HG03457 (cell line): ENCODE data around the gene FSTL4.

Source experiments
- ATAC-seq: cut with Tn5 transposase; IDR thresholded peaks from one replicate; pipeline ENCODE4 v1.9.1; 2021; ENCODE audit warnings: moderate number of reproducible peaks; ENCODE audit not compliant: unreplicated experiment

The FSTL4 gene

DNA sequence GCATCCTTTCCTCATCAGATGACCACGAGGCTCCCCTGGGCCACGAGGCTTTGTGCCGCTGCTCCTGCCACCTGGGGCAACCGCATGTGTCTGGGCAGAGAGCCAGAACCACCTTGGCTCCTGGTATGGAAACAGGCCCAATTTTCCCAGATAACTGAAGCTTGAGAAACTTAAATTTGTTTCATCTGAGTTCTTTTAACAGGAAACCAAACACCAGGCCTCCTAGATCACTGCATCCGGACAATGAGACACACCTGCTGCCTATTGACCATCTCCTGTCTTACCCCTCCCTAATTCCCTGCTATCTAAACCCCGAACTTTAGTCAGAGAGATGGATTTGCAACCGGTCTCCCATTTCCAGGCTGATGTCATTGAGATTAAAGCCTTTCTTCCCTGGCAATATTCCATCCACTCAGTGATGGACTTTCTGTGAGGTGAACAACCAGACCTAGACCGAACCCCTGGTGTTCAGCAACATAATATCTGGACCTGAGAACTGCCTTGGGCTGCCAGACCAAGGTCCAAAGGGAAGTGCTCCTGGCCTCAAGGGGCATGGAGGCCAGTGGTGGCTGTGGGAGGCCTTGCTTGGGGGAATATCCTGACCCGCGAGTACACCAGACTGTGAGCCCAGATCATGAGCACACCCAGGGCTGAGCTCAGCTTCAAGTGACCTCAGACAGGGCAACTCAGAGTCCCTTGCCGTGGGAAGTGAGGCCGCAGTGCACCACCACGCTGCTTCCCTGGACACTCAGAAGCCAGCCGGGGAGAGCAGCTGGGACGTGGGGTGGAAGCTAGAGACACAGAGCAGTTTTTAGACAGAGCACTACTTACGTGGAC is 360.8 kb downstream of the FSTL4 start:
- no peak for ATAC-seq

DNA sequence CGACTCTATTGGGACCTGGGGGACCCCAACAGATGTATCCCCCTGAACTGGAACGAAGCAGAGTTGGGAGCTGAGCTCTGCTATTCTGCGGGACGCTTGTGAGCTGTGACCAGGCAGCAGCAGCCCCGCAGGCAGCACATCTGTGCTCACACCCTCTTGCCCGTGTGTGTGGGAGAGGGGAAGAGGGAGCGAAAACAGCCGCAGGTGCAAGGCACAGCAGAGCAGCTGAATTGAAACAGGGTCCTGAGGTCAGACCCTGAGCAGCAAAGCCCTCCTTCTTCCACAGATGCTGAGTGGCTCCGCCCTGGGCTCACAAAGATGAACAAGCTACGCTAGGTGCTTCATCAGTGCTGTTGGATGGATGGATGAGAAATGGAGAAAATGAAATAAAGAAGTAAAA is 361.8 kb downstream of the FSTL4 start:
- ATAC-seq, result no peak

DNA sequence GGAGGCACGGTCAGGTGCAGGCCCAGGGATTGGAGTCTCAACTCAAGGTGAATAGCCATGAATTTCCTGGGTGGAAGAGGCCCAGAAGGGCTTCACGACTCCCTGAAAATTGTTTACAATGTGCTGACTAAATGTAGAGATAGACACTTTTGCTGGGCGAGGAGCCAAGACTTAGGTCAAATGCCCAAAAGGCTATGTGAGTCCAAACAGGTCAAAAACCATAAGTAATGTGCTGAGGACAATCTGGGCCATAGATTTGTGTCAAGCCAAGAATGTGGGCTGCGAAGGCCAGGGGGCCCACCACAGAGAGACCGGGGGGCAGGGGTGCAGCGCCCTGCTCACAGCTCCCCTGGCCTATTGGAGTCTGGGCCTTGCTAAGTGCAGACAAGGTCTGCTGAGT is 362.7 kb downstream of the FSTL4 start:
- ATAC-seq, result no peak

DNA sequence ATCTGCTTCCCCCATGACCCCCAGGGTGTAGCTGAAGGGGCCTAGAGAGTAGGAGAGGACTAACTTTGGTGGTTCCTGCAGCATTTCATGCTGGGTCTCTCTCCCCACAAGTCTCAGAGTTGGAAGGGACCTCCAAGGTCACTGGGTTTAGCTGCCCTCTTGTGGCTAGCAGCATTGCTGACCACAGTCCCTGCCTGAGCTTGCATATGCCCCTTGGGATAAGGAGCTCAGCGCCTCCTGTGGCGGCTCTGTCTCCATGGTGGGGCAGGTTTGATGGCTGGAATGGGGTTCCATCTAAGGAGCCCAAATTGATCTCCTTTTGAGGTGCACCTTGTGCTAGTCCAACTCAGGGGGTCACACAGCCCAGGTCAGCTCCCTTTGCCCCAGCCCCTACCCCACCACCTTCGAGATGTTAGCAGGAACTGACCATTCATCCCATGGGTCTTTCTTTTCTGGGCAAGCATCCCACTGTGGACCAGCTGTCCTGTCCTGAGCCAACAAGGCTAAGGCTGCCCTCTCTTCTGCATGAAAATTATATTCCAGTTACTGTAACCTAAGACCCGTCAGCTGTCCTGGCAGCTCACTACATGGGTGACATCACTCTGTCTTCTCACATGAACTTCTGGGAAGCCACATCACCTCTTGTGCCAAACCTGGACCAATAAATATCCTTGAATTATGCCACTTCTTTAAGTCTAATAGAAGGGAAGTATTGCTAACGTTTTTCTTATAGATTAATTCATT is 364.3 kb downstream of the FSTL4 start:
- no peak for ATAC-seq

DNA sequence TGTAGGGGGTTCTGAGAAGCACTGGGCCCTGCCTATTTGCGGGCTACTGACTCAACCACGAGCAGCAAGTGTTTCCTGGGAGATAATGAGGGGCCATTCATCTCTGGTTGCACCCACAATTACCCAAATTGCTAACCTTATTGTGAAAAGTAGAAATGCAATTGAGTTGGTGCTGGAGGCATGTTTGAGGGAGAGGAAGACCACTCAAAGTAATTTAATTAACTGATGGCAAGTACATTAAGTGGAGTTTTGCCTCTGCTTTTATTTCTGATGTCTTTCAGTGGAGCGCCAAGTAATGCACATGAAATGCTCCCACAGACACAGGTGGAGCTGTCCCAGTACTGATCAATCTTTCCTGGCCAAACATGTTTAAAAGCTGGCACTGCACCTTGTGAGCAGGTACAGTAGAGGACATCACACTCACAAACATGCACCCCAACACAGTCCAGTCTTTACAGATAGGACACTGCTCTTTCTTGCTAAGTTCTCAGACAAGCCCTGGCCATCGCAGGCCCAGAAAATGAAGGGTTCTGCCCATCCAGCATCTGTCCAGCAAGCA is 365.1 kb downstream of the FSTL4 start:
- no peak for ATAC-seq

DNA sequence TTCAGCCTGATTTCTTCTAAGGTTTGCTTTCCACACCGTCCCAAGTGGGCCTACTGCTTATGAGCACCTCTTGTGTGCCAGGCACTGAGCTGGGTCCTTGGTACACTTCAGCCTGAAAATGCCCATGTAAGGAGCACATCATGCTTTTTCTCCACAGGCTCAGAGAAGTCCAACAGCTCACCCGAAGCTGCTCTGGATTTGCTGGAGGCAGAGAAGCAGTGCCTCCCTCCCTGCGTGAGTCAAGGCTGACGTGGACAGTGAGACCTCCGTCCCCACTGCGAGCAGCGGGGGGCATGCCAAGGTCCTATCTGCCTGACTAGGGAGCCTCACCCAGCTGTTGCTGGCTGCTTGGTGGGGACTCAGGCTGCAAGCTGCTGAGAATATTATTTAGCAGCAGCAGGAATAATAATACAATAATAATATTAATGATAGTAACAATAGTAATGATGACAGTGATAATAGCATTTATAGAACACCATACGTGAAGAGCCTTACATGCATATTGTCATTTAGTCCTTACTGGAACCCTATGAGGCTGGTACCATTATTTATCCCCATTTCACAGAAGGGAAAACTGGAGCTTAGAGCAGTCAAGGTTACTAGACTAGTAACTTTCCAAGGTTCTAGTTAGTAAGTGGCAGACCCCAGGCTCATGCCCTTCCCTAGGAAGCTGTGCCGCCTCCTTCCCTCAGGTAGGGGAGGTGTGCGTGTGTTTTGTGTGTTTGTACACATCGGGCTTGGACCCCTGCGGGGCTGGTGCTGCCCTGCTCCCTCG is 365.8 kb downstream of the FSTL4 start:
- ATAC-seq, result no peak

DNA sequence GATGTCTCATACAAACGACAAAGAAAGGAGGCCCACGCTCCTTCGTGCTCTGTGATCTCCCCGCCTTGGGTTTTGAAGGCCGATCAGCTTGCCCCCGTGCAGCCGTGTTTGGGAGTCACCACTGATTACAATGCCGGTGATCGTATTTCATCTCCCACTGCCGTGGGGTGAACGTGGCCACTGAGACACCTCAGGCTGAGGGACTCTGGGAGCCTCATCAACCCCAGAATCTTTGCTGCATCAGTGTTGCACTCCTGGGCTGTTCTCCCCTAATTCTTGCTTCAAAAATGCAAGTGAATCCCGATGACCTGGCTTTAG is 366.3 kb downstream of the FSTL4 start:
- ATAC-seq, result no peak

DNA sequence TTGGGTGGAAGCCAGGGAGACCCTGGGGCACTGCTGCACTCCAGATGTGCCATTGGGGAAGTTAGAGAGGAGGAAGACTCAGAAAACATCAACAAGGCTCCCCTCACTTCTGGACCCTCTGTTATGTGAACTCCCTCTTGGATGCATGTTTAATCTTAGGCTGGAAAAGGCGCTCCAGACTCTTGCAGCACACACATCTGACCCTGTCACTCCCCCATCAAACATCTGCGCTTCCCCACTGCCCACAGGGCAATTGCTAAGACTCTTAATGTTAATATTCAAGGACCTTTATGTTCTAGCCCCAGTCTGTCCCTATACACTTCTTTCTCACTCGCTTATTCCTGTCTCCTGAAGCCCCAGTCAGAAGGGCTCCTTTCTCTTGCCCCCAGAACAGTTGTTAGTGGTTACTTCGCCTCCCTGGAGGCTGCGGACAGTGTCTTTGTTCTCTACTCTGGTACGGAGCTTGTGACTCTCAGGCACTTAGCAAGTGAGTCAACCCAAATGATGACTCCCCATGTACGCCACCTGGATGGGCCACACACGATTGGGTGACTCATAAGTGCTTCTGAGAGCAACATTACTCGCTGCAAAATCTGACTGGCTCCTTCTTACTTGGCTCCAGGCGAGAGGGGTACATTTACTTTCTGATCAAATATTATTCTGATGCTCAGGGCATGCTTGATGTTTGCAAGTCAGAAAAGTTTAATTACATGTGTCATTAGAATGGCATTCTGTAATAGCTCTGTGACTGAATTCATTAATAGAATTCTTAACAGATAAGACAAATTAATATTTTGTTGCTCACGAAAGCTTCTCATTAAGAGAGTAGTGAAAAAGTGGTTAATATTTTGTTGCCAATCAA is 366.9 kb downstream of the FSTL4 start:
- ATAC-seq, result no peak

DNA sequence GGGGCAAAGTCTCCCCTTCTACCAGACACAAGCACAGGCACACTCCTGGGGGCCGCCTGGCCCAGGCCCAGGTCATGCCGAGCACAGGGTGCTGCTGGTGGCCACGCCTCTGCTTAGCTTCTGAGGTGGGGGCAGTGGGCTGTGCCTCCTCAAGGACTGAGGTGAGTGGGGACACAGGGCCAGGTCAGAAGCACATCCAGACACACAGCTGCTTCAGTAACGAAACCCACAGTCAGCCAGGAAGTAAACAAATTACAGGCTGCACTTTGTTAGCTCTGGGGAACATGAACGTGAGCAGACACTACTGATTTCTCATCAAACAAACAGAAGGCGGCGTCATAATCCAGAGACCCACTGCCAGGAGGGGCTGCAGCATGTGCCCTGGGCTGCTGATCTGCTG is 368.1 kb downstream of the FSTL4 start:
- no peak for ATAC-seq

DNA sequence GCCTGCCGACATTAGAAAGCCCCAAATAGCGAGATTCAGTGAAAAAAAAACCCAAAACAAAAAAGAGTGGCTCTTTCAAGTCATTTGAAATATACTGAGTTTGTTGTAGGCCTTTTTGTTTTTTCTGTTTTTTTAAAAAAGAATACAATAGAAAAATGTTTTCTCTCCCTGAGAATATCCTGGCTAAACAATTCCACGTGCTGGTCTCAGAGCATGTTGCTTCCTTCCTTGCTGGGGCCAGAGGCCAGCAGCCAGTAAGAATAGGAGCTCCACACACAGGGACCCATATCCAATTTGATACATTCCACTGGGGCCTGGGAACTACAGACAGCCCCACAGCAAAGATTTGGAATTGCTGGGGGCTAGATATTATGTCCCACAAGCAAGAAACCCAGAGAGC is 369.1 kb downstream of the FSTL4 start:
- ATAC-seq, result no peak

DNA sequence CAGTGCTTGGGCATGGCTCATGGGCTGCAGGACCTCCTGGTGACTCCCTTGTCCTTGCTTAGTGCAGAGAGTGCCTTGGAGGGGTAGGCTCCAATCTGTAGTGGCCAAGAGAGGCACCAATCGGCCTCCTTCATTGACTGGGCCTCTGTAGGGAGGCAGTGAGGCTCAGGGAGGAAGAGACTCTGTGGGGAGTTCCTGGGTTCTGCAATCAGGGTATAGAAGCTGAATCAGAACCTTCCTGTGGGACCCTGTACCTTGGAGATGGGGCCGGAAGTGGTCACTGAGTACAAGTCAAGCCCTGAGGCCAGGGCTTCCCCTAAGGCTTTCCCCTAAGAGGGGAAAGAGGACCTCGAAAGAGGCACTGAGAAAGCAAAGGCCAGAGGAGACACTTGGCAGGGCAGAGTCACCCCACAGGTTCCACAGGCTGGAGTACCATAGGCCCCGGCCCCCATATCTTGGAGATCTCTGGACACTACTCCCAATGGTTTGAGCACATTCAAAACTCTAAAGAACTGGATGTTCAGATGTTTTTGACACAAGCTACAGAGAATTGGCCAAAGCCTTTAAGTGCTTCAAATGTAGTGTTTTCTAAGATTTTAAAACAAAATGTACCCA is 370.0 kb downstream of the FSTL4 start:
- no peak for ATAC-seq

DNA sequence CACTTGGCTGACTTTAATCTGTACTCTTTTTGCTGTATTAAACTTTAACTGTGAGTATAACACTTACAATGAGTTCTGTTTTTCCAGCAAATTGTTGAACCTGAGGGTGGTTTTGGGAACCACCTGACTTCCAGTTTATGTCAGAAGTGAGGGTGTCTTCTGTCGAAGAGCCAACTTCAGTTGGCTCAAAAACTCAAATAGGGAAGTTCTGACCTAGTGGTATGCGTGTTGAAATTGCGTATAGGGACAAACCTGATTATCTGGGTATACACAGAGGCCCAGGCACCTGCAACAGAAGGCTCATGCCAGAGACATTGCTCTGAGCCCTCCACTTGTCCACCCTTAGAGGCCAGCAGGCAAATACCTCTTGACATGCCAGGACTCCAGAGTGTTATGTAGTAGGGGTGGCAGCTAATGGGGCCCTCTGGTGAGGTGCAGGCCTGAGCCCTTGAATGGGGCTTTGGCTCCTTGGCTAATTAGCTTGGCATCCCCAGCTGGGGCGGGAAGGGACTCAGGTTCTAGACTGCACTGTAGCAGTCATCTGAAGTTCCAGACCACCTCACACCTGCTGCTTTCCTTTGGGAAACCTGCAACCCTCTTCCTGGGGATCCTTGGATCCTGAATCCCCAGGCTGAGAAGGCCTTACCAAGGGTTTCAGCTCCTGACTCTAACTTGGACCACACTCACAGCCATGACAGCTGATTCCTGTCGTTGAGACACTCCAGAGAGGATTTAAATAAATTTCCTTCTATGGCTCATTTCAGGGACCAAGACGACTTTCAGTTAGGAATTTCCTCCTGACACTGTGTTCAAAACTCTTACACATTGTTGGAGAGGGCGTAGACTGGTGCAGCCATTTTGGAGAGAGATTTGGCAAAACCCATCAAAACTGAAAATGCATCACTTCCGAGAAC is 370.9 kb downstream of the FSTL4 start:
- no peak for ATAC-seq

DNA sequence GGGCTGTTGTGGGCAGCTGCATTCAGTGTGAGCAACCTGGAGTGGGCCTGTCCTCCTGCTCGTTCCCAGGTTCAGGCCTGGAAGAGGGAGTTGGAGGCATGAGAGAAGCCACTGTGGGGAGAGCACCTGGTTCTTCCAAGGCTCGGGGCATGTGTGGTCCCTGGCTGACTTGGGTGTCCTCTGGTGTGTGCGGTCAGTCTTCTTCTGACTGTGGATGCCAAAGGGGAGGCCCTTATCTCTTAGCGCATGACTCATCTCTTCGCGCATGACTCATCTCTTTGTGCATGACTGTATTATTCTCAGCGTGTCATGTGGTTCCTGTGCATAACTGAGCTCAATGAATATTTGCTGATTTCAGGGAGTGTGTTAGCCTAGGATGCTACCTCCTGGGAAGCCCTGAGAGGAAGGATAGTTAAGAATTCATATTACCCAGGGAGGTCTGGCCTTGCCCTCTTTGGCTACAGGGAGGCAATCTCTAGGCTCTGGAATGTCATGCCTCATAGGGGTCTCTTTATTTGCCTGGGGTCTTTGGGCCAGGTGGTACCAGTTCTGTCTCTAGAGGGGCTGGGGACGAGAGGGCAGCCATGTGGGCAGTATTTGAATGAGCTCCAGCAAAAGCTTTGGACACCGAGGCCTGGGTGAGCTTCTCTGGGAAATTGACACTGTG is 371.8 kb downstream of the FSTL4 start:
- no peak for ATAC-seq

DNA sequence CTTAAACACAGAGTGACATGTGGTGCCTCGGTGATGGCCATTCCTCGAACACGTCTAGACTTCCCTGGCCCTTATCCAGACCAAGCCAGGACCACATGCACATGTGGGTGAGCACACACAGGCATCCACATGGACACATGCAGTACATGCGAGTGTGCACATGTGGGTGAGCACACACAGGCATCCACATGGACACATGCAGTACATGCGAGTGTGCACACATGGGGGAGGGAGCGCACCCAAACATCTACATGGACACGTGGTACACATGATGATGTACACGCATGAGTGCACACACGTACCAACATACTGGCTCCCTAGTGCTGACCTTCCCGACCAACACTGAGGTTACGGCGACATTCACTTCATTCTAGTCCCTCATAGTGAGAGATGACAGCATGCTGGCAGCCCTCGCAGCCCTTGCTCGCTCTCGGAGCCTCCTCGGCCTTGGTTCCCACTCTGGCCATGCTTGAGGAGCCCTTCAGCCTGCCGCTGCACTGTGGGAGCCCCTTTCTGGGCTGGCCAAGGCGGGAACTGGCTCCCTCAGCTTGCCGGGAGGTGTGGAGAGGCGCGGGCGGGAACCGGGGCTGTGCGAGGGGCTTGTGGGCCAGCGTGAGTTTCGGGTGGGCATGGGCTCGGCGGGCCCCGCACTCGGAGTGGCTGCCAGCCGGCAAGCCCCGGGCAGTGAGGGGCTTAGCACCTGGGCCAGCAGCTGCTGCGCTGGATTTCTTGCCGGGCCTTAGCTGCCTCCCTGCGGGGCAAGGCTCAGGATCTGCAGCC is 373.7 kb downstream of the FSTL4 start:
- no peak for ATAC-seq

DNA sequence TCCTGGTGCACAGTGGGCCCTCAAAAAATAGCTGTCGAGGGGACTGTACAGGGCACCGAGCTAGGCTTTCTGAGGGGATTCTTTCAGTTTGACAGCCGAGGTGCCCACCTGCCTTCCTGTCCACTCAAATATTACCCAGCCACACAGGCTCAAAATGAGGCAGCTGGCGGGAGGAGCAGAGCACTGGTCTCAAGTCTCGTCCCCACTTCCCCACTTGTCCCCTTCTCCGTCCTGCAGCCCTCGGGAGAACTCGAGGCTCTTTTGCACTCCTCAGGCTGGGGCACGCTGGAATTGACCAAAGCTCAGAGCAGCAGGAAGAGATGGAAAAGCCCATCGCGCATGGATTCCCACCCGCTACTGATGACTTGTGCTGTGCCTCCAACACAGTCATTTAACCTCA is 375.4 kb downstream of the FSTL4 start:
- ATAC-seq, result no peak

DNA sequence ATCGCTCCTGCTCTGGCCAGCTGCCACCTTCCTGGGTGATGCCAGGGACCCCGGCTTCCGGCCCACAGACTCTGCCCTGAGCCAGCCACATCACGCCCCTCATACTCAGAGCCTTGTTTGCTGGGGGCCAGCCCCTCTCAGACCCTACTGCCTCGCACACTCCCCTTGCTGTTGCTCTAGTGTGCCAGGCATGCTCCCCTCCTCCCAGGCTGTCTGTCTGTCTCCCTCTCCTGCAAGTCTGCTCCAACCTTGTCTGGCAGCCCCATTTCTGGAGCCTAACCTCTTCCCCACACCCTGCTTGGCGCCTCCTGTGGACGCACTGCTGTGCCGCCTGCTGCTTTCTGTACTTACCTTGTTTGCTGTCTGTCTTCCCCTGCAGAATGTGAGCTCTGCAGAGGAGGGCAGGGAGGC is 375.8 kb downstream of the FSTL4 start:
- no peak for ATAC-seq

DNA sequence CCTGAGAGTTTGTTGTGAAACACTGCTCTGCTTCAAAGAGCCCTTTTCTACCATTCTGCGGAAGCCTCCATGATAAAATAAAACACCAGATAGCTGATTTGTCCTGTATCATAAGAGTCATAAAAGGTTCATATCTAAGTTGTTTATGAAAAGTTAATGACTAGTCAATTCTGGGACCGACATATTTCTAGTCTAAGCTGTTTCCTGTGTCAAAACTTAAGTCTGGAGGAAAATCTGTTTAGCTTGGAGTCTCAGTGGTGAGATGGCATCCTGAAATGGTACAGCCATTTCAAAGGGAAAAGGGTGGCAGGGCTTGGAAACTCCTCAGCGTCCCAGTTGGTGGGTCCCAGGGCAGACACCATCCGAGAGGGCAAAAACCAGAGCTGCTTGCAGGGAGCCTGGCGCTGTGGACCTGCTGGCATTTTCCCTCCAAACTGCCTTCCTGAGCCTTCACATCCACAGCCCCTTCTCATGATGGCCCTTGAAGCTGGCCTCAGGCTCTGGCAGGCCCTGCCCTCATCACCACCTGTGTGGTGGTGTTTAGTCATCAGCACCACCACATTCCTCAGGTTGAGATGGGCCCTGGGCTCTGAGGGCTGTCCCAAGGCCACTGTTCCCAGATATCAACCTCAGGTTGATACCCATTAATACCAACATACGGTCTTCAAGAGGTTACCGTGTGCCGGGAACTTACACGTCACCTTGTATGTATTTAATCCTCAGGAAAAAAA is 376.5 kb downstream of the FSTL4 start:
- ATAC-seq, result no peak
